ENCODE measurements around the gene FAM180B. TPM values are rescaled to one million over a fixed set of nuclear protein-coding genes. Genes with fewer than 3 reads are reported as not detected.

Gene FAM180B
- total RNA-seq, 2 experiments from 2014 or later = 0.25 TPM; not detected in 1

GRCh38 chr11:47591764-47592163 is 5.3 kb downstream of the FAM180B start:
- ChIA-PET CTCF (interaction anchor here (0.8 to 1.3 kb wide), 3 partner anchors 10 to 25 kb away, joined by 3 read pairs; no protein-coding TSS in a partner anchor), POLR2A (no interaction called here)
- no peak for DNase-seq
- Mint-ChIP-seq H3K27ac (no peak overlapping the region), H3K36me3 (ENCODE audit: low read depth) (no peaks in the 10 kb centered on the region), H3K27me3 (peaks cover 34% of the 10 kb centered on the region), H3K4me1 (peaks cover 20% of the 10 kb centered on the region), H3K9me3 (no peaks in the 10 kb centered on the region), H3K4me3 (no peak overlapping the region)

- Mint-ChIP-seq H3K4me1 (peaks cover 20% of the 10 kb centered on the region), H3K9me3 (no peaks in the 10 kb centered on the region), H3K27ac (no peak overlapping the region), H3K36me3 (ENCODE audit: low read depth) (no peaks in the 10 kb centered on the region), H3K4me3 (no peak overlapping the region), H3K27me3 (peaks cover 34% of the 10 kb centered on the region)
- ChIA-PET POLR2A (no interaction called here), CTCF (interaction anchor here (1.1 to 1.3 kb wide), 2 partner anchors 24 to 25 kb away, joined by 3 read pairs; no protein-coding TSS in a partner anchor)
- no peak for DNase-seq
Measured at GRCh38 chr11:47592251-47592650, 5.8 kb downstream of the FAM180B start.

GRCh38 chr11:47592970-47593369 is 6.5 kb downstream of the FAM180B start:
- H3K4me3 Mint-ChIP-seq = no peak overlapping the region
- no peak overlapping the region for H3K27ac Mint-ChIP-seq
- peaks cover 34% of the 10 kb centered on the region for H3K27me3 Mint-ChIP-seq
- peaks cover 20% of the 10 kb centered on the region for H3K4me1 Mint-ChIP-seq
- H3K9me3 Mint-ChIP-seq = no peaks in the 10 kb centered on the region
- DNase-seq = no peak
- CTCF ChIA-PET = interaction anchor here (0.7 to 1.5 kb wide), 4 partner anchors 12 to 135 kb away, joined by 3 to 4 read pairs (median 3); no protein-coding TSS in a partner anchor
- POLR2A ChIA-PET = no interaction called here
- no peaks in the 10 kb centered on the region for H3K36me3 Mint-ChIP-seq (ENCODE audit: low read depth)

GRCh38 chr11:47593492-47593933 is 7.0 kb downstream of the FAM180B start:
- H3K4me1 Mint-ChIP-seq = peaks cover 20% of the 10 kb centered on the region
- H3K9me3 Mint-ChIP-seq = no peaks in the 10 kb centered on the region
- no peak overlapping the region for H3K27ac Mint-ChIP-seq
- H3K4me3 Mint-ChIP-seq = no peak overlapping the region
- POLR2A ChIA-PET = no interaction called here
- H3K36me3 Mint-ChIP-seq (ENCODE audit: low read depth) = no peaks in the 10 kb centered on the region
- no peak for DNase-seq
- CTCF ChIA-PET = interaction anchor here (0.7 to 1.5 kb wide), 2 partner anchors 12 to 134 kb away, joined by 3 to 4 read pairs; no protein-coding TSS in a partner anchor
- H3K27me3 Mint-ChIP-seq = peaks cover 34% of the 10 kb centered on the region

GRCh38 chr11:47593934-47594855 is 7.7 kb downstream of the FAM180B start, which contains the start of gene C1QTNF4:
C1QTNF4 (minus strand) TSS chr11:47594411; CDS start chr11:47590810, 3,601 bp downstream.
- DNase-seq = no peak
- H3K4me1 Mint-ChIP-seq = peaks cover 20% of the 10 kb centered on the region
- H3K36me3 Mint-ChIP-seq (ENCODE audit: low read depth) = no peaks in the 10 kb centered on the region
- H3K27me3 Mint-ChIP-seq = peaks cover 34% of the 10 kb centered on the region
- ChIA-PET POLR2A (no interaction called here), CTCF (interaction anchor here (0.6 to 1.5 kb wide), 5 partner anchors 13 to 1260 kb away, joined by 3 read pairs; no protein-coding TSS in a partner anchor)
- no peak within 1 kb of the TSS for H3K27ac Mint-ChIP-seq
- no peaks in the 10 kb centered on the region for H3K9me3 Mint-ChIP-seq
- H3K4me3 Mint-ChIP-seq = no peak within 1 kb of the TSS

- CTCF ChIA-PET = interaction anchor here (0.6 to 1.4 kb wide), 5 partner anchors 13 to 1261 kb away, joined by 3 read pairs; no protein-coding TSS in a partner anchor
- Mint-ChIP-seq H3K4me1 (peaks cover 20% of the 10 kb centered on the region), H3K4me3 (no peak overlapping the region), H3K27me3 (peaks cover 34% of the 10 kb centered on the region), H3K9me3 (no peaks in the 10 kb centered on the region), H3K36me3 (ENCODE audit: low read depth) (no peaks in the 10 kb centered on the region), H3K27ac (no peak overlapping the region)
- POLR2A ChIA-PET = no interaction called here
- no peak for DNase-seq
Measured at GRCh38 chr11:47595029-47595428, 8.6 kb downstream of the FAM180B start.

GRCh38 chr11:47595967-47596366 is 9.5 kb downstream of the FAM180B start:
- CTCF ChIA-PET = interaction anchor here (0.6 to 1.3 kb wide), 4 partner anchors 11 to 798 kb away, joined by 3 to 7 read pairs (median 3); no protein-coding TSS in a partner anchor

GRCh38 chr11:47599902-47600301 is 13.4 kb downstream of the FAM180B start:
- H3K4me3 Mint-ChIP-seq = no peak overlapping the region
- no peak for DNase-seq
- no peaks in the 10 kb centered on the region for H3K4me1 Mint-ChIP-seq
- H3K9me3 Mint-ChIP-seq = no peaks in the 10 kb centered on the region
- H3K36me3 Mint-ChIP-seq (ENCODE audit: low read depth) = no peaks in the 10 kb centered on the region
- ChIA-PET POLR2A (no interaction called here), CTCF (interaction anchor here (0.6 kb wide), 1 partner anchor 342 kb away, joined by 4 read pairs; no protein-coding TSS in a partner anchor)
- peaks cover 11% of the 10 kb centered on the region for H3K27me3 Mint-ChIP-seq
- H3K27ac Mint-ChIP-seq = no peak overlapping the region

More at GRCh38 chr11:47595967-47596366, 9.5 kb downstream of the FAM180B start:
- peaks cover 34% of the 10 kb centered on the region for H3K27me3 Mint-ChIP-seq
- no peak overlapping the region for H3K27ac Mint-ChIP-seq
- no peak for DNase-seq
- H3K4me3 Mint-ChIP-seq = no peak overlapping the region
- POLR2A ChIA-PET = no interaction called here
- no peaks in the 10 kb centered on the region for H3K9me3 Mint-ChIP-seq
- peaks cover 20% of the 10 kb centered on the region for H3K4me1 Mint-ChIP-seq
- H3K36me3 Mint-ChIP-seq (ENCODE audit: low read depth) = no peaks in the 10 kb centered on the region

- Mint-ChIP-seq H3K9me3 (no peaks in the 10 kb centered on the region), H3K36me3 (ENCODE audit: low read depth) (no peaks in the 10 kb centered on the region), H3K27me3 (no peaks in the 10 kb centered on the region), H3K4me1 (no peaks in the 10 kb centered on the region), H3K4me3 (no peak overlapping the region), H3K27ac (no peak overlapping the region)
- POLR2A ChIA-PET = no interaction called here
- no peak for DNase-seq
- CTCF ChIA-PET = interaction anchor here (0.9 kb wide), 1 partner anchor 9 kb away, joined by 3 read pairs; no protein-coding TSS in a partner anchor
Measured at GRCh38 chr11:47603295-47603694, 16.8 kb downstream of the FAM180B start.

- Mint-ChIP-seq H3K4me1 (peaks cover 6% of the 10 kb centered on the region), H3K4me3 (no peak overlapping the region), H3K27me3 (no peaks in the 10 kb centered on the region), H3K9me3 (no peaks in the 10 kb centered on the region), H3K36me3 (ENCODE audit: low read depth) (no peaks in the 10 kb centered on the region), H3K27ac (no peak overlapping the region)
- POLR2A ChIA-PET = no interaction called here
- no peak for DNase-seq
- CTCF ChIA-PET = interaction anchor here (2.1 kb wide), 2 partner anchors 10 to 25 kb away, joined by 4 to 7 read pairs; no protein-coding TSS in a partner anchor
Measured at GRCh38 chr11:47605921-47606320, 19.4 kb downstream of the FAM180B start.

- DNase-seq = no peak
- Mint-ChIP-seq H3K9me3 (no peaks in the 10 kb centered on the region), H3K27ac (no peak overlapping the region), H3K27me3 (no peaks in the 10 kb centered on the region), H3K36me3 (ENCODE audit: low read depth) (no peaks in the 10 kb centered on the region), H3K4me3 (no peak overlapping the region), H3K4me1 (peaks cover 6% of the 10 kb centered on the region)
- POLR2A ChIA-PET = no interaction called here
- CTCF ChIA-PET = interaction anchor here (0.5 to 2.1 kb wide), 5 partner anchors 10 to 1444 kb away, joined by 3 to 7 read pairs (median 3); no protein-coding TSS in a partner anchor
Measured at GRCh38 chr11:47606731-47607130, 20.3 kb downstream of the FAM180B start.

- Mint-ChIP-seq H3K4me3 (no peak overlapping the region), H3K27me3 (no peaks in the 10 kb centered on the region), H3K27ac (no peak overlapping the region), H3K36me3 (ENCODE audit: low read depth) (no peaks in the 10 kb centered on the region), H3K4me1 (peaks cover 6% of the 10 kb centered on the region), H3K9me3 (no peaks in the 10 kb centered on the region)
- no peak for DNase-seq
- POLR2A ChIA-PET = no interaction called here
- CTCF ChIA-PET = interaction anchor here (0.5 to 2.1 kb wide), 5 partner anchors 11 to 448 kb away, joined by 3 to 7 read pairs (median 3); no protein-coding TSS in a partner anchor
Measured at GRCh38 chr11:47607380-47607779, 20.9 kb downstream of the FAM180B start.

GRCh38 chr11:47609675-47610074 is 23.2 kb downstream of the FAM180B start:
- H3K4me3 Mint-ChIP-seq = no peak overlapping the region
- H3K27me3 Mint-ChIP-seq = no peaks in the 10 kb centered on the region
- H3K4me1 Mint-ChIP-seq = peaks cover 6% of the 10 kb centered on the region
- POLR2A ChIA-PET = no interaction called here
- no peak for DNase-seq
- no peak overlapping the region for H3K27ac Mint-ChIP-seq
- CTCF ChIA-PET = interaction anchor here (1.3 to 1.7 kb wide), 2 partner anchors 11 to 58 kb away, joined by 3 to 4 read pairs; no protein-coding TSS in a partner anchor
- no peaks in the 10 kb centered on the region for H3K9me3 Mint-ChIP-seq
- H3K36me3 Mint-ChIP-seq (ENCODE audit: low read depth) = no peaks in the 10 kb centered on the region

Measured in activated CD4-positive, alpha-beta T cell treated with anti-CD3 and anti-CD28 coated beads, Interleukin-2, amount 10 ng/mL, durations not matched to agents 7 days and 5 days (primary cell).